Neural progenitor cell (in vitro differentiated cells): ENCODE results near the gene CERK. TPM values are rescaled to one million over a fixed set of nuclear protein-coding genes. Genes with fewer than 3 reads are reported as not detected.

ENCODE experiments used
- DNase-seq: peaks from one replicate; pipeline ENCODE4 v3.0.0-alpha.2; 2016; ENCODE audit warnings: low spot score
- H2AFZ ChIP-seq: fragments of 200-600 bp; sonication (generic); replicated peaks from 2 replicates; pipeline ENCODE4 v1.6.1; 2016; ENCODE audit warnings: antibody characterized with exemption
- H3F3A ChIP-seq: fragments of 200-600 bp; sonication (generic); 2 replicates; pipeline ENCODE4 v1.6.1; 2016; ENCODE audit warnings: antibody characterized with exemption, low read depth
- H3K27ac ChIP-seq: fragments of 200-600 bp; sonication (generic); 2 replicates; pipeline ENCODE4 v1.5.1; 2016; ENCODE audit warnings: mild to moderate bottlenecking
- H3K27me3 ChIP-seq: fragments of 200-600 bp; sonication (generic); 2 replicates; pipeline ENCODE4 v1.6.1; 2016; ENCODE audit warnings: mild to moderate bottlenecking, moderate library complexity
- H3K36me3 ChIP-seq: fragments of 200-600 bp; sonication (generic); 2 replicates; pipeline ENCODE4 v1.5.1; 2016
- H3K4me1 ChIP-seq: fragments of 200-600 bp; sonication (generic); 2 replicates; pipeline ENCODE4 v1.6.1; 2016; ENCODE audit warnings: mixed run types
- H3K4me2 ChIP-seq: fragments of 200-600 bp; sonication (generic); 2 replicates; pipeline ENCODE4 v1.6.1; 2016
- H3K4me3 ChIP-seq: fragments of 200-600 bp; sonication (generic); 2 replicates; pipeline ENCODE4 v1.5.1; 2016
- H3K79me2 ChIP-seq: fragments of 200-600 bp; sonication (generic); 2 replicates; pipeline ENCODE4 v1.6.1; 2016; ENCODE audit warnings: low read depth
- H3K9ac ChIP-seq: fragments of 200-600 bp; sonication (generic); 2 replicates; pipeline ENCODE4 v1.6.1; 2016
- H3K9me3 ChIP-seq: fragments of 200-600 bp; sonication (generic); 2 replicates; pipeline ENCODE4 v1.5.1; 2016; ENCODE audit warnings: low read depth
- H4K20me1 ChIP-seq: fragments of 200-600 bp; sonication (generic); 2 replicates; pipeline ENCODE4 v1.6.1; 2016; ENCODE audit warnings: low read depth
- H3K27ac Mint-ChIP-seq: 3 replicates; pipeline ENCODE4 v1.8.0; 2021; ENCODE audit warnings: mixed read lengths
- H3K27me3 Mint-ChIP-seq: 2 replicates; pipeline ENCODE4 v1.8.0; 2022; ENCODE audit warnings: low read depth, mild to moderate bottlenecking, inconsistent platforms, moderate library complexity, mixed read lengths; ENCODE audit not compliant: insufficient read depth
- H3K36me3 Mint-ChIP-seq: 3 replicates; pipeline ENCODE4 v1.8.0; 2021; ENCODE audit warnings: mixed read lengths
- H3K4me1 Mint-ChIP-seq: 3 replicates; pipeline ENCODE4 v1.8.0; 2021; ENCODE audit warnings: mixed read lengths
- H3K4me3 Mint-ChIP-seq: 3 replicates; pipeline ENCODE4 v1.8.0; 2021; ENCODE audit warnings: mild to moderate bottlenecking, moderate library complexity, mixed read lengths
- H3K9me3 Mint-ChIP-seq: 3 replicates; pipeline ENCODE4 v1.8.0; 2020; ENCODE audit warnings: mixed read lengths
- CTCF ChIP-seq: fragments of 200-600 bp; sonication (generic); IDR thresholded peaks from 2 replicates; pipeline ENCODE4 v1.5.1; 2017; ENCODE audit warnings: antibody characterized with exemption, mild to moderate bottlenecking
- EZH2 ChIP-seq: fragments of 200-600 bp; sonication (generic); IDR thresholded peaks from 2 replicates; pipeline ENCODE4 v1.6.1; 2017; ENCODE audit warnings: antibody characterized with exemption, mild to moderate bottlenecking, moderate library complexity
- EZH2phosphoT487 ChIP-seq: fragments of 200-600 bp; sonication (generic); IDR thresholded peaks from 2 replicates; pipeline ENCODE4 v1.6.1; 2017; ENCODE audit warnings: antibody characterized with exemption
- total RNA-seq: library from RNA; depleted of rRNA; stranded (reverse); fragments of >200 nt; gene quantifications from 2 replicates; pipeline ENCODE4 v1.2.3, GENCODE V29; 2015; ENCODE audit warnings: low replicate concordance

The CERK gene
- total RNA-seq, 1 donor from 2014 or later = 53.6 TPM

GRCh38 chr22:46681010-46681409, 57.0 kb downstream of the CERK start:
- H2AFZ ChIP-seq = no peak overlapping the region
- H3K4me3 Mint-ChIP-seq = no peak overlapping the region
- H3K27ac Mint-ChIP-seq = no peak overlapping the region
- no peak overlapping the region for H3K4me2 ChIP-seq
- H3K4me3 ChIP-seq = no peak overlapping the region
- H3K9me3 ChIP-seq = no peaks in the 10 kb centered on the region
- H3K4me1 ChIP-seq = no peaks in the 10 kb centered on the region
- H3K27me3 ChIP-seq = no peaks in the 10 kb centered on the region
- peaks cover 8% of the 10 kb centered on the region for H3K27me3 Mint-ChIP-seq
- H3F3A ChIP-seq = no peaks in the 10 kb centered on the region
- no peak overlapping the region for H3K9ac ChIP-seq
- TF ChIP-seq EZH2phosphoT487 (no peak), EZH2 (no peak), CTCF (no peak)
- H3K4me1 Mint-ChIP-seq = peaks cover 3% of the 10 kb centered on the region
- H3K27ac ChIP-seq = no peak overlapping the region
- H3K9me3 Mint-ChIP-seq = no peaks in the 10 kb centered on the region
- H3K79me2 ChIP-seq = no peaks in the 10 kb centered on the region
- H3K36me3 ChIP-seq = no peaks in the 10 kb centered on the region
- H4K20me1 ChIP-seq = no peaks in the 10 kb centered on the region
- DNase-seq = no peak
- H3K36me3 Mint-ChIP-seq = peaks cover 5% of the 10 kb centered on the region

- no peak overlapping the region for H3K27ac ChIP-seq
- no peak overlapping the region for H2AFZ ChIP-seq
- no peaks in the 10 kb centered on the region for H3F3A ChIP-seq
- Mint-ChIP-seq H3K4me1 (no peaks in the 10 kb centered on the region), H3K36me3 (no peaks in the 10 kb centered on the region), H3K9me3 (no peaks in the 10 kb centered on the region), H3K27me3 (peaks cover 6% of the 10 kb centered on the region), H3K4me3 (no peak overlapping the region), H3K27ac (no peak overlapping the region)
- DNase-seq = no peak
- H3K27me3 ChIP-seq = no peaks in the 10 kb centered on the region
- TF ChIP-seq EZH2phosphoT487 = no peak
- no peak for TF ChIP-seq CTCF
- no peak for TF ChIP-seq EZH2
- H3K9ac ChIP-seq = no peak overlapping the region
- no peaks in the 10 kb centered on the region for H3K36me3 ChIP-seq
- H3K4me2 ChIP-seq = no peak overlapping the region
- no peak overlapping the region for H3K4me3 ChIP-seq
- H3K9me3 ChIP-seq = no peaks in the 10 kb centered on the region
- H3K4me1 ChIP-seq = no peaks in the 10 kb centered on the region
- no peaks in the 10 kb centered on the region for H4K20me1 ChIP-seq
- H3K79me2 ChIP-seq = no peaks in the 10 kb centered on the region
Observed at GRCh38 chr22:46679706-46680269, 58.3 kb downstream of the CERK start.

- H3K27me3 ChIP-seq = no peaks in the 10 kb centered on the region
- no peaks in the 10 kb centered on the region for H4K20me1 ChIP-seq
- H3K79me2 ChIP-seq = no peaks in the 10 kb centered on the region
- no peaks in the 10 kb centered on the region for H3F3A ChIP-seq
- no peaks in the 10 kb centered on the region for H3K36me3 ChIP-seq
- H3K27ac ChIP-seq = no peak overlapping the region
- H2AFZ ChIP-seq = no peak overlapping the region
- no peaks in the 10 kb centered on the region for H3K4me1 ChIP-seq
- TF ChIP-seq EZH2 (no peak), EZH2phosphoT487 (no peak), CTCF (no peak)
- no peak overlapping the region for H3K27ac Mint-ChIP-seq
- no peak for DNase-seq
- no peak overlapping the region for H3K4me2 ChIP-seq
- H3K27me3 Mint-ChIP-seq = peaks cover 3% of the 10 kb centered on the region
- H3K4me3 Mint-ChIP-seq = no peak overlapping the region
- H3K4me1 Mint-ChIP-seq = no peaks in the 10 kb centered on the region
- no peaks in the 10 kb centered on the region for H3K9me3 ChIP-seq
- H3K9ac ChIP-seq = no peak overlapping the region
- H3K36me3 Mint-ChIP-seq = no peaks in the 10 kb centered on the region
- no peak overlapping the region for H3K4me3 ChIP-seq
- no peaks in the 10 kb centered on the region for H3K9me3 Mint-ChIP-seq
Observed at GRCh38 chr22:46678785-46679700, 59.0 kb downstream of the CERK start.
